ENCODE results near the gene MLST8.
"Not testable (repeated sequence)": the region's sequence is repeated elsewhere in the genome, so short reads cannot be mapped to it uniquely, and the experiment has no call there.

The MLST8 gene

GRCh38 chr16:2257726-2258125, 52.5 kb downstream of the MLST8 start:
- H3K4me3 ChIP-seq (ENCODE audit: low read depth, low read length), result no peak overlapping the region
- TF ChIP-seq CTCF (conservative IDR thresholded peaks at IDR 0.05; ENCODE audit: low read depth, low read length), result no peak
- DNase-seq (ENCODE audit: low read depth), result no peak

GRCh38 chr16:2258530-2258929, 53.3 kb downstream of the MLST8 start:
- H3K4me3 ChIP-seq (ENCODE audit: low read depth, low read length); DNase-seq (ENCODE audit: low read depth): not testable (repeated sequence)

Data from choroid plexus epithelial cell (primary cell).